ENCODE measurements around the gene TRIM43.
"Not testable (repeated sequence)": the region's sequence is repeated elsewhere in the genome, so short reads cannot be mapped to it uniquely, and the experiment has no call there.

GRCh38 chr2:95601301-95601700, 9.5 kb downstream of the TRIM43 start:
- TF ChIP-seq CTCF, POLR2AphosphoS5, EP300, POLR2A (IDR thresholded peaks at IDR 0.05): not testable (repeated sequence)

Measured in stomach (tissue), 4 donors.